SK-N-MC (cell line): ENCODE data around the gene CHST9.

Source experiments
- EZH2 ChIP-seq: fragments of 200-600 bp; sonication (generic); IDR thresholded peaks from one replicate; pipeline ENCODE4 v1.6.1; 2017; ENCODE audit warnings: antibody characterized with exemption
- FOXP2 ChIP-seq: optimal IDR thresholded peaks from 2 replicates; pipeline ENCODE3; 2011; ENCODE audit warnings: mild to moderate bottlenecking, moderate library complexity; ENCODE audit not compliant: insufficient read depth; ENCODE audit errors: extremely low read length, control extremely low read depth
- POLR2AphosphoS5 ChIP-seq: IDR thresholded peaks from 2 replicates; pipeline ENCODE4 v1.6.1; 2012; ENCODE audit warnings: mild to moderate bottlenecking, low read depth, low read length, borderline replicate concordance

DNA sequence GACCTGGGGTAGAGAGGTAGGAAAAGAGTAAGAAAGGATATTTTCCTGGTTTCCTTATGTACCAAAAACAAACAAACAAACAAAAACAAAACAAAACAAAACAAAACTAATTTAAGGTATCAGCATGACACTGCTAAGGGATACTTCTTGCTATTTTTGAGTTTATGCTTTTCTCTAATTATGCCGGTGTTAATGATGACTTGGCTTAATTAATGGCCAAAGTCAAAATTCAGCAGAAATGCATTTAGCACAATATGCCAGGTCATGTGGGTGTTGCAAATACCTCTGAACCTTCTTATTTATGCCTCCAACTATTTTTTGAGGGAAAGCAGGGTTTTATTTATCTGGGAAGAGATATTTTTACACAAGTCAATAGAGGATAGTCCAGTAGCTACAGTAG lies 3.2 kb upstream of the CHST9 start:
- TF ChIP-seq POLR2AphosphoS5 (no peak), EZH2 (no peak), FOXP2 (no peak)
